Measurements from ENCODE around the gene MAP3K7CL.

Gene MAP3K7CL

GRCh38 chr21:29195981-29196669 is 65.7 kb downstream of the MAP3K7CL start:
- peak; percentile 52 to 61 for DNase-seq (ENCODE audit: low read depth in 2 of 2)

- DNase-seq (ENCODE audit: low read depth in 2 of 2): no peak
These were observed 66.3 kb downstream of the MAP3K7CL start for GRCh38 chr21:29196670-29197191.

GRCh38 chr21:29201186-29201585 is 70.7 kb downstream of the MAP3K7CL start:
- DNase-seq (ENCODE audit: low read depth in 2 of 2): no peak

- no peak for DNase-seq (ENCODE audit: low read depth in 2 of 2)
These were observed 74.6 kb downstream of the MAP3K7CL start for GRCh38 chr21:29205009-29205408.

GRCh38 chr21:29205988-29206387 is 75.5 kb downstream of the MAP3K7CL start:
- no peak for DNase-seq (ENCODE audit: low read depth in 2 of 2)

- DNase-seq (ENCODE audit: low read depth in 2 of 2): no peak
These were observed 76.0 kb downstream of the MAP3K7CL start for GRCh38 chr21:29206445-29206844.

- no peak for DNase-seq (ENCODE audit: low read depth in 2 of 2)
These were observed 76.8 kb downstream of the MAP3K7CL start for GRCh38 chr21:29207201-29207600.

GRCh38 chr21:29208044-29208681 is 77.7 kb downstream of the MAP3K7CL start:
- DNase-seq (ENCODE audit: low read depth in 2 of 2): no peak

- DNase-seq (ENCODE audit: low read depth in 2 of 2): no peak
These were observed 78.2 kb downstream of the MAP3K7CL start for GRCh38 chr21:29208682-29209059.

GRCh38 chr21:29209696-29210095 is 79.3 kb downstream of the MAP3K7CL start:
- DNase-seq (ENCODE audit: low read depth in 2 of 2): no peak

GRCh38 chr21:29211205-29211604 is 80.8 kb downstream of the MAP3K7CL start:
- DNase-seq (ENCODE audit: low read depth in 2 of 2): no peak

GRCh38 chr21:29212446-29212845 is 82.0 kb downstream of the MAP3K7CL start:
- no peak for DNase-seq (ENCODE audit: low read depth in 2 of 2)

- no peak for DNase-seq (ENCODE audit: low read depth in 2 of 2)
These were observed 83.3 kb downstream of the MAP3K7CL start for GRCh38 chr21:29213513-29214385.

- no peak for DNase-seq (ENCODE audit: low read depth in 2 of 2)
These were observed 85.3 kb downstream of the MAP3K7CL start for GRCh38 chr21:29215709-29216108.

- DNase-seq (ENCODE audit: low read depth in 2 of 2): no peak
These were observed 87.4 kb downstream of the MAP3K7CL start for GRCh38 chr21:29217818-29218291.

GRCh38 chr21:29218749-29219148 is 88.3 kb downstream of the MAP3K7CL start:
- no peak for DNase-seq (ENCODE audit: low read depth in 2 of 2)

GRCh38 chr21:29219165-29219770 is 88.8 kb downstream of the MAP3K7CL start:
- DNase-seq (ENCODE audit: low read depth in 2 of 2): no peak

GRCh38 chr21:29221253-29221744 is 90.9 kb downstream of the MAP3K7CL start:
- no peak for DNase-seq (ENCODE audit: low read depth in 2 of 2)

GRCh38 chr21:29224006-29224405 is 93.6 kb downstream of the MAP3K7CL start:
- DNase-seq (ENCODE audit: low read depth in 2 of 2): no peak
